Bronchial epithelial cell (primary cell): ENCODE results near the gene THSD4. TPM values are rescaled to one million over a fixed set of nuclear protein-coding genes. Genes with fewer than 3 reads are reported as not detected.

ENCODE experiments used
- DNase-seq: peaks from one replicate; pipeline ENCODE4 v3.0.0-alpha.2; 2010; ENCODE audit warnings: low read depth
- FAIRE-seq: peaks from 2 replicates; lab custom pipeline; 2011; peaks lifted over from hg19 to GRCh38; lab: Jason Lieb, UNC
- H3K27me3 ChIP-seq: 2 replicates; pipeline ENCODE4 v1.5.1; 2011; ENCODE audit warnings: low read length; ENCODE audit not compliant: control insufficient read depth, insufficient read depth
- H3K36me3 ChIP-seq: 2 replicates; pipeline ENCODE4 v1.5.1; 2011; ENCODE audit warnings: low read length; ENCODE audit not compliant: control insufficient read depth, insufficient read depth
- H3K4me3 ChIP-seq: 2 replicates; pipeline ENCODE4 v1.5.1; 2011; ENCODE audit warnings: mild to moderate bottlenecking, low read depth, low read length, control low read depth
- total RNA-seq: library from RNA; depleted of rRNA; stranded (reverse); fragments of >200 nt; gene quantifications from 2 replicates; pipeline ENCODE4 v1.2.1, GENCODE V29; 2014
- TF ChIP-seq, protein P1 (sequence below): IDR thresholded peaks from 2 replicates; pipeline ENCODE4 v1.5.1; 2011; ENCODE audit warnings: mild to moderate bottlenecking, moderate library complexity, low read length, control low read depth, inconsistent platforms; ENCODE audit not compliant: insufficient read depth, severe bottlenecking

THSD4 gene
- total RNA-seq, 1 donor from 2014 or later, result 14.5 TPM

DNA sequence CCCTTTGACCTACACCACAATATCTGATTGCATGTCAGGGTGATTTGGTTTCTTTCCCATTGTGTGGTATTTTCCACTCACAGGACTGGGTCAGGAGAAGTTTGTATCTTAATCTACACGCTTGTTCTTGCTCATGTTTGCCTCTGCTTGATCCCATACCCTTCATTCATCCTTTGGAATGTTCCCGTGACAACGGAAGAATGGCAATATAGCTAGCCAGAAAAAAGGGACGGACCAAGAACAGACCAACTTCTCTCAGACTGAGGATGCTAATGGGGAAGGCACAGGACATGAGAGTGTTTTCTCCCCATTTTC lies 7.8 kb upstream of the THSD4 start:
- peak; percentile 30 for DNase-seq
- no peak overlapping the region for H3K4me3 ChIP-seq
- H3K36me3 ChIP-seq, result no peaks in the 10 kb centered on the region
- H3K27me3 ChIP-seq, result no peaks in the 10 kb centered on the region
- TF ChIP-seq, protein P1, sequence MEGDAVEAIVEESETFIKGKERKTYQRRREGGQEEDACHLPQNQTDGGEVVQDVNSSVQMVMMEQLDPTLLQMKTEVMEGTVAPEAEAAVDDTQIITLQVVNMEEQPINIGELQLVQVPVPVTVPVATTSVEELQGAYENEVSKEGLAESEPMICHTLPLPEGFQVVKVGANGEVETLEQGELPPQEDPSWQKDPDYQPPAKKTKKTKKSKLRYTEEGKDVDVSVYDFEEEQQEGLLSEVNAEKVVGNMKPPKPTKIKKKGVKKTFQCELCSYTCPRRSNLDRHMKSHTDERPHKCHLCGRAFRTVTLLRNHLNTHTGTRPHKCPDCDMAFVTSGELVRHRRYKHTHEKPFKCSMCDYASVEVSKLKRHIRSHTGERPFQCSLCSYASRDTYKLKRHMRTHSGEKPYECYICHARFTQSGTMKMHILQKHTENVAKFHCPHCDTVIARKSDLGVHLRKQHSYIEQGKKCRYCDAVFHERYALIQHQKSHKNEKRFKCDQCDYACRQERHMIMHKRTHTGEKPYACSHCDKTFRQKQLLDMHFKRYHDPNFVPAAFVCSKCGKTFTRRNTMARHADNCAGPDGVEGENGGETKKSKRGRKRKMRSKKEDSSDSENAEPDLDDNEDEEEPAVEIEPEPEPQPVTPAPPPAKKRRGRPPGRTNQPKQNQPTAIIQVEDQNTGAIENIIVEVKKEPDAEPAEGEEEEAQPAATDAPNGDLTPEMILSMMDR, result no peak
- FAIRE-seq, result no peak

DNA sequence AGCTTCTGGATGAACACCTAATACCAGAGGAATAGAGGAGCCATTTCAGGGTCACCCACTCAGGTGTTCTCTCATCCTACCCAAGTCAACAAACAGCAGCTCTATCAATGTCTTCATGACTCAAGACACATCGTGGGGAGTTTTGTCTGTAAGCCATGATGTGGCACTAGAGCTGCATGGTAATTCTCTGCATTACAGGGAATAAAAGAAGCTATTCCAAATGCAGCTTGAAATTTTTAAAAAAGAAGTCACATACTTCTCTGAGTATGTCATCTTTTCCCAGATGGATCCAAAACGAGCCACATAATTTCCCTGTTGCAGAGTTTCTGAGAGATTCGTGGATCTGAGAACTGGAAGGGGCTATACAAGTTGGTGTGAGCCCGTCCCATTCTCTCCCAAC lies 6.1 kb upstream of the THSD4 start:
- Histone ChIP-seq H3K4me3 (no peak overlapping the region), H3K36me3 (no peaks in the 10 kb centered on the region), H3K27me3 (no peaks in the 10 kb centered on the region)
- no peak for DNase-seq
- no peak for FAIRE-seq
- TF ChIP-seq, protein P1, result no peak

DNA sequence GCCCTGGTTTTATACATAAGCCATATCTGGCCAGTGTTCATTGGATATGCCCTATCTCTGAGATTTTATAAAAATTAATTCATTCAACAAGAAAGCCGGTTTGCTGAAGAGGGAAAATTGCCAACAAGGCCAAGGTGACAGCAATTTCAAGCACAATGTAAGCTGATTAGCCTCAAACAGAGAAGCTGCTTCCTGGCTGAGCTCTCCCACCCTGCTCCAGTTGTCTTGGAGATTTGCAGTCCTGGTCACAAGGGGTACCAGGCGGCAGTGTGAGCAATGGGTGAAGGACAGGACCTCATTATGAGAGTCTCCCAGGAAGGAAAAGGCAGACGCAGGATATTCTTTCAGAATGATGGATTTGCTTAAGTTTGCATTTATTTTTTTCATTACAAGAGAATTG lies 5.4 kb upstream of the THSD4 start:
- FAIRE-seq, result no peak
- TF ChIP-seq, protein P1, result no peak

DNA sequence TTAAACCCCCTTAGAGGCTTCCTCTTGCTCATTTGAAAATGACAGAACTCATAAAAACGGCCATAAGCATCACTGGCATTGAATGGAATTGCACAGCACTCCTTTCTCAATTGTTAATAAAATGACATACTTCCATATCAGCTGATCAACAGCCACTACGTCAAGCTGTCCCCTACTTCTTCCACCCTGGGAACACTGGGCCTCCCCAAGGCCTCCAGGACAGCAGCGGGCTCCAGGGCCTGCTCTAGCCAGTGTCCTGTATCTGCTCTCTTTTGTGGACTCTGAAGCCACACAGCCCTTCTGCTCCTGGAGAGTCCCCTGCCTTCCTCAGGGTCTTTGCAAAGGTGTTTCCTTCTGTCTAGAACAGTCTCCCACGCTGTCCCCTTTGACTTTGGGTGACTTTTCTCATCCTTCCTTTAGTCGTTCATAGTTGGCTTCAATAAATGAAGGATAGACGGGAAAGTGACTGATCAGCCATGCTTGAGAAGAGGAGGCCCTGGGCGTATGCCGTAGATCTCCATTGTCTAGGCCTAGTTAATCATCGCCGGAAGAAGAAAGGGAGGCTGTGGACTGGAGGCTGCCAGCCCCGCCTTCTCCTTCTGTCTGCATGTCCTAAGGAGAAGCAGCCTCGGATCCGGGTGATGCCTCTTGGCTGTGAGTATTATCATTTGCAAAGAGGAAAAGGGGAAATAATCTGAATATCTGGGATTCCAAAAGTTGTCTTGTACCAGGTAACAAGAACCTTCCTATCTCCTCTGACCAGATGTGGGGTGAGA lies 4.7 kb upstream of the THSD4 start:
- no peak for FAIRE-seq
- DNase-seq, result no peak
- no peaks in the 10 kb centered on the region for H3K27me3 ChIP-seq
- H3K36me3 ChIP-seq, result no peaks in the 10 kb centered on the region
- TF ChIP-seq, protein P1, result no peak
- no peak overlapping the region for H3K4me3 ChIP-seq

More for the DNA sequence above, 5.4 kb upstream of the THSD4 start:
- Histone ChIP-seq H3K4me3 (no peak overlapping the region), H3K27me3 (no peaks in the 10 kb centered on the region), H3K36me3 (no peaks in the 10 kb centered on the region)
- no peak for DNase-seq

DNA sequence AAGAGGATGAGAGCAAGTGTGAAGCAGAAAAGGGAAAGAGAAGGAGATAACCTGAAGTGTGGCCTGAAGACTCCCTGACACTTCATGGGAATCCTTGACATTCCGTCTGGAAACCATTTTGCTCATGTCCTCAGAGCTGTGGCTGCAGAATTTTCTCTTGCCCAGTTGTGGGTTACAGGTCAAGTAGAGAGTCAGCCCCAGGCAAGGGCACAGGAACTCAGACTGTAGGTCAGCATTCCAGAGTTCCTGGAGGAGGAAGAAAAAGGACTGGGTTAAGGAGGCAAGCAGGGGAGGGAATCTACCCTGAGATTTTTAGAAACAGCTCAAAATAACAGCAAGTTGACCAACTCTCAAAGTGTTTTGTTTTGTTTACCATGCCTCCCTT lies 4.1 kb upstream of the THSD4 start:
- TF ChIP-seq, protein P1, result no peak
- DNase-seq, result no peak
- no peaks in the 10 kb centered on the region for H3K36me3 ChIP-seq
- no peaks in the 10 kb centered on the region for H3K27me3 ChIP-seq
- peak; percentile 43 for FAIRE-seq
- no peak overlapping the region for H3K4me3 ChIP-seq

DNA sequence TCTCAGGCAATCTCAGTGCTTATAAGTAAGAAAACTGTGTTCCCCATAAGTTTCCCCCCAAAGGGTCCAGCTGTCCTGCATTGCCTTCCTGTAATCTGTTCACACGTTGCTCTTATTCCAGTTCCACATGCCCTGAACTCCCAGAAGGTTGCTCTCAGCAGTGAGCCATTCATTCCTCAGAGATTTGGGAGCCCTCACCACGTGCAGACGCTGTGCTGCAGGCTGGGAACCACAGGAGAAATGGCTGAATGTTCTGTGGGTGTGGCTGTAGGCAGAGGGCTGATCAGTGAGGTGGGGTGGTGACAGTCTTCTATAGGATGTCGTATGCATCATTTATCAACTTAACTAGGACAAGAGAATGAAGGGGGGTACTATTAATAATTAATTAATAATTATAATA lies 3.3 kb upstream of the THSD4 start:
- H3K27me3 ChIP-seq, result no peaks in the 10 kb centered on the region
- DNase-seq (no peak), FAIRE-seq (no peak)
- TF ChIP-seq, protein P1, result no peak
- H3K4me3 ChIP-seq, result no peak overlapping the region
- H3K36me3 ChIP-seq, result no peaks in the 10 kb centered on the region
